GM19239 (cell line): ENCODE measurements around the gene TRIM3.
A peak's percentile ranks its signal among the peaks of the same experiment; 100 is the strongest.
"Not testable (repeated sequence)": the region's sequence is repeated elsewhere in the genome, so short reads cannot be mapped to it uniquely, and the experiment has no call there.

Source experiments
- DNase-seq: peaks from one replicate; pipeline ENCODE4 v3.0.0; 2011; ENCODE audit warnings: low spot score; ENCODE audit not compliant: insufficient read length
- FAIRE-seq: peaks from 2 replicates; lab custom pipeline; 2011; peaks lifted over from hg19 to GRCh38; lab: Jason Lieb, UNC

TRIM3 gene

GRCh38 chr11:6473451-6474412, at the start of gene TRIM3:
TSS of gene TRIM3 (minus strand) at chr11:6473941. CDS start at chr11:6465695, 8,246 bp downstream.
- FAIRE-seq, result no peak

GRCh38 chr11:6523253-6523652, 49.5 kb upstream of the TRIM3 start:
- no peak for DNase-seq
- no peak for FAIRE-seq

More at GRCh38 chr11:6473451-6474412, at the start of gene TRIM3:
- peak; percentile 79 for DNase-seq

- not testable (repeated sequence) for FAIRE-seq, DNase-seq
These were observed 48.2 kb upstream of the TRIM3 start for GRCh38 chr11:6521946-6522345.

DNA sequence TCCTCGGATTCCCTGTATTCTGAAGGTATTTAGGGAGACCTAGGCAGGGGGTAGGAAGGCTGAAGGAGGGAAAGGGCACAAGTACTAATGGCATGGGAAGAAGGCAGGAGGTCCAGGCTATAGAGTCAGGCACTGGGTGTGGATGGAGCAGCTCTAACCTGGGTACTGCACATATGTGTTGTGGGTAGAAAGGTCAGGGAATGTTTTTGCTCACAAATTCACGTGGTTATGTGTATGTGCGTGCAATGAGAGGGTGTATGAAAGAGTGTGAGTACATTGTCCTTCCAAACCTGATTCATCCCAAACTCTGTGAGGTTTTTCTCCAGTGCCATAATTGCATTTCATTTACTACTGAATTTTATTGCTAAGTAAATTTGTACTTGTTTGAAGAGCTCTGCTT, 46.5 kb upstream of the TRIM3 start:
- no peak for FAIRE-seq
- DNase-seq, result no peak

- peak; percentile 31 for FAIRE-seq
These were observed 43.1 kb upstream of the TRIM3 start for GRCh38 chr11:6516865-6517264.

GRCh38 chr11:6505577-6506240, 32.0 kb upstream of the TRIM3 start:
- FAIRE-seq (peak; percentile 94), DNase-seq (no peak)

More at GRCh38 chr11:6516865-6517264, 43.1 kb upstream of the TRIM3 start:
- DNase-seq, result no peak

DNA sequence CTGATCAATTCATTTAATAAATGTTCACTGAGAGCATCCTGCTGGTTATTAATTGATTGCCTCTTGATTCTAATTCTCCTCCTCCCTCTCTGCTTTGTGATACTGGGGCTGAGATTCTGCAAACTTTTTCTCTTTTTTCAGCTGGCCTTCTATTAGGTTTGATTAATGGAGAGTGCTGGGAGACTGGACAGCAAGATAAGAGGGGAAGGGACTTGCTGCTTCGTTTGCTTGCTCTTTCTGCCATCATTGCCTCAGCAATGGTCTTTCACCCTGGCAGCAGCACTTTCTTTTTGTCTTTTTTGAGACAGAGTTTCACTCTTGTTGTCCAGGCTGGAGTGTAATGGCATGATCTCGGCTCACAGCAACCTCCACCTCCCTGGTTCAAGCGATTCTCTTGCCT, 30.4 kb upstream of the TRIM3 start:
- no peak for DNase-seq
- FAIRE-seq, result no peak

DNA sequence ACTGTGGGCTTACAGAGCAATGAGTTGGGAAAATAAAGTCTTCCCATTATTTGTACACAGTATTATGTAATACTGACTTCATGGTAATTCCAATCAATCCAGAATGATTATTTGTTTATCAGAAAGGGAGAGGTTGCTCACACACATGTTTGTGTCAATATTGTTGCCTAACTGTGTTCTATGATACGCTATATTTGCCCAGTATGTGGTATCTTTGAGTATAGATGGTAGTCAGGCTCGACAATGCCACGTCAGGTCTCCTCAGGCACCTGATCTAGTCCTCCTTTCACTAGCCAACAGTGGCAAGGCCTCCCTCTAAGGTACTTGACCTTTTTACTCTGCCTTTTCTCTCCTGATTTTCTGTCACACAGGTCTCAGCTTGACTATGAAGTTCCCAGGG, 28.6 kb upstream of the TRIM3 start:
- FAIRE-seq (no peak), DNase-seq (no peak)

DNA sequence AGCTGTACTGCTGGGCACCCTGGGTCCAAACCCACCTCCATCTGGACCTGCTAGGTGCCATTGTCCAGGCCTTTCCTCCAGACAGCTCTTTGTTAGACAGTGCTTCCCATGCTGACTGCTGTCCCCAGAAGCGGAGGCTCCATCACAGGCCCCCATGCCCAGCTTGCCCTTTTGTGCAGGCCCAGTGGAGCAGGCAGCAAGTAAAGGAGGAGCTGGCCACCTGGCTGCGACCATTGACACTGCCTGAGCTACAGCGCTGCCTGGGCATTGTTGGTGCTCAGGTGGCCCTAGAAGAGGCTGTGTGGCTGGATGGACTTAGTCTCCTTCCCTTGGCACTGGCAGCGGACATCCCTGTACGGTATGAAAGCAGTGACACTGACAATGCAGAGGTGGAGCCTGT, 24.8 kb upstream of the TRIM3 start:
- no peak for FAIRE-seq
- DNase-seq, result no peak

DNA sequence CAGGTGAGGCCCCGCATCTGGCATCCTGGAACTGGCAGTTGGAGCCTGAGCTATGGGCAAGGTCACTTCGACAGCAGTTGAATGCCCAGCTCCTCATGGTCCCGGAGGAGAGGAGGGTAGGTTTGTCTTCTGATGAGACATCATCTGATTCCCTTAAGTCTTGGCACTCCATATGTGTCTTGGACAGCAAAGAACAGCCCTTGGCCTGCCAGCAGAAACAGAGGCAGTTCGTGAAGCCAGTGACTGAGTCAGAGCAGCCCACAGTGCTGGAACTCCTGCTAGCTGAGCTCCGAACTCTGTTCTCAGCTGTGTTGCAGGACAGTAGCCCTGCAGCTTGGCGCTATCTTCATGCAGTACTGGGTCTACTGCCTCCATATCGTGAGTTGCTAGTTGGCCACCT, 24.4 kb upstream of the TRIM3 start:
- no peak for DNase-seq
- FAIRE-seq, result no peak

DNA sequence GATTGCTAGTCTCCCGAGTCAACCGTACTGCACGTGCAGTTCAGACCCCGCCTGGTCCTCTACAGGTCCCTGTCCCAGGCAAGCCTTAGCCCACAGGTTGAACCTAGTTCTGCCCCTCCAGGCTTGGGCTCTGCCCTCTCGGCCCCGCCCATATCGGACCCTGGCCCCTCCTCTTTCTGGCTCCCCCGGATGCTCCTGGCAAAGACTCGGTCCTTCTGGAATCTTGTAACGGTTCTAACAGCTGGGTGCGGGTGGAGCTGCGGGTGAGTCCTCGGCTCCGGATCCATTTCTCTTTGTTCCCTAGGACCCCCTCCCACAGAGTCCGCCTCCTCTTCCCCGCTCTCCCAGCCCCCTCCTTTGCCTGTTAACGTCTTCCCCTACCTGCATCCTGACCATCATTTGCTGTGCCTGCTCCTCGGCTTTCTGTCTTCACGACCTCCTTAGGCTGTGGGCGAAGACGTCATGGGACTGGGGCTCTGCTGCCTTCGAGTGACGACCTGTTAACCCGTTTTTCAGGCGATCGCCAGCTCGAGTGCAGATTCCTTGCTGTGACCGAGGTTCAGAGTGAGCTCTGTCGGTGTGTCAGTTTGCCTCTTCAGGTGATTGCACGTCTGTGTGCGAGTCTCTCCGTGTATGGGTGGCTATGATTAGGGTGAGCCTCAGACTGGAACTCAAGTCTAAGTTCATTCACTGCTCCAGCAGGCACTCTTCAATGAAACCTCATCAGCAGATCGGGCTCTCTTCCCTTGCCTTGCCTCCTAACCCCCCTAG, 23.5 kb upstream of the TRIM3 start, which contains the start of gene DNHD1:
Gene DNHD1 (plus strand): TSS at position 212 of the 771 bp plus-strand sequence. CDS start 936 bp downstream, outside the sequence.
- no peak for FAIRE-seq
- DNase-seq, result no peak

DNA sequence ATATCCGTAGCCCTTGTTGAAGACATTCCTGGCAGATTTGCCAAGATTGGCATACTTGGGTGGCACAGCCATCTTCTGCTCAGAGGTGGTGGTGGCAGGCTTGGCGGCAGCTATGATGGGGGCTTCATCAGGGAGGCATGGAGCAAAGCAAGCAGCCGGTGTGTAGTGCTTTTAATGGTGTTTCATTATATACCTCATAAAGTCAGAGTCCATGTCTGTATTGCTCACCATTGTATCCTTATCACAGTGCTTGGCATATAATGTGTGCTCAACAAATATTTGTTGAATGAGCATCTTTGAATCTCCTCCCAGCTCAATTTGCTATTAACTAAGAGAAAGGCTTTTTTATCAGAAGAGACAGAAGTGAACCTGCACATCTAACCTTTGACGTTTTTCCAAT, 15.6 kb upstream of the TRIM3 start:
- no peak for FAIRE-seq
- no peak for DNase-seq

DNA sequence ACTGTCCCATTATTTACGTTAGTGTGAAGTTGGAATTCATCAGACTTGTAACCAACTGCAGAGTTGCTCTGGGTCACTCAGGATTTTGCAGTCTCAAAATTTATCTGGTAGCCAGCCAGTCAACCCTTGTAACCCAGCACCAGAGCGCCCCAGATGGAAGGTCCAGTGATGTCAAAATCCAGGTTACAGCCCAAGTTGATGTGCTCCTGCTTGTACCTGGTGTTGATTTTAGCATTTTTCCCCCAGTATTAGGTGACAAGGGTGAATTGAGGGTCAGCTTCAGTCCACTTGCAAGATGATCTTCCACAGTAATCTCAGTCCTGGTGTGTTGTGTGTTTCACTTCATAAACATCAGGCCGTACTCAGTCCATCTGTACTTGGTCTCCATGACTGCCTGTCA, 15.1 kb upstream of the TRIM3 start:
- FAIRE-seq, result no peak
- DNase-seq, result no peak

DNA sequence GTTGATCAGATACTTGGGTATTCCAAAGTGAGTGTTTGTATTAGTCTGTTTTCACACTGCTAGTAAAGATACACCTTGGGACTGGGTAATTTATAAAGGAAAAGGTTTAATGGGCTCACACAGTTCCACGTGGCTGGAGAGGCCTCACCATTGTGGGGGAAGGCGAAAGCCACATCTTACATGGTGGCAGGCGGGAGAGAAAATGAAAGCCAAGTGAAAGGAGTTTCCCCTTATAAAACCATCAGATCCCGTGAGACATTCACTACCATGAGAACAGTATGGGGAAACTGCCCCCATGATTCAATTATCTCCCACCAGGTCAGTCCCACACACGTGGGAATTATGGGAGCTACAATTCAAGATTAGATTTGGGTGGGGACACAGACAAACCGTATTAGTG, 14.6 kb upstream of the TRIM3 start:
- FAIRE-seq, result no peak
- DNase-seq, result no peak

DNA sequence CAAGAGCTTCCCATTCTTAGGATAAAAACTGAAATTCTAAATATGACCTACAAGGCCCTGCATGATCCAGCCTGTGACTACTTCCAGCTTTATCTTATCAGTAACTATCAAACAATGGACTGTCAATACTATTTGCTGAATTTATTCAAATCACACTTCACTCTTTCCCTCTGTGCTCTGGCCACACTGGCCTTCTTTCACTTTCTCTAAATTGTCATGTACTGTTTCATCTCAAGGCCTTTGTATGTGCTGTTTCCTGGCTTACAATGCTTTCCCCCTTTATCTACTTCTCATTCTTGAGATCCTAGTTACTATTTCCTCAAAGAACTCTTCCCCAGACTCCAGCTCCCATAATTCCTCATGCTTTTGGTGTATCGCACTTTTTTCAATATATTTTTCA, 13.2 kb upstream of the TRIM3 start:
- DNase-seq (no peak), FAIRE-seq (peak; percentile 47)

DNA sequence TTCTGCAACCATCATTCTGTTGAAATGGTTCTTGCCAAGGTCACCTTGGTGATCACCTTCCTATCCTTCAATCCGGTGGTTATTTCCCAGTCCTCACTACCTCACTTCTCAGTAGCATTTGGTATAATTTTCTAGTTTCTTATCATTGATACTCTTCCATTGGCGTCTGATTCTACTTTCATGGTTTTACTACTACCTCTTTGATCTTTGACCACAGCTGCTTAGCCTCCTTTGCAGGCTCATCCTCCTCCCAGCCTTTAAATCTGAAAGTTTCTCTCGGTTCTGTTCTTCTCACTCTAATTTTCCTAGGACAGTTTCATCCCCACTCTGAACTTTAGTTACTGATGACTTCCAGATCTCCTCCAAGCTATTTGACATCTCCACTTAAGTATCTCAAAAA, 12.5 kb upstream of the TRIM3 start:
- FAIRE-seq (no peak), DNase-seq (no peak)

GRCh38 chr11:6485661-6486060, 11.9 kb upstream of the TRIM3 start:
- no peak for DNase-seq
- FAIRE-seq, result no peak

DNA sequence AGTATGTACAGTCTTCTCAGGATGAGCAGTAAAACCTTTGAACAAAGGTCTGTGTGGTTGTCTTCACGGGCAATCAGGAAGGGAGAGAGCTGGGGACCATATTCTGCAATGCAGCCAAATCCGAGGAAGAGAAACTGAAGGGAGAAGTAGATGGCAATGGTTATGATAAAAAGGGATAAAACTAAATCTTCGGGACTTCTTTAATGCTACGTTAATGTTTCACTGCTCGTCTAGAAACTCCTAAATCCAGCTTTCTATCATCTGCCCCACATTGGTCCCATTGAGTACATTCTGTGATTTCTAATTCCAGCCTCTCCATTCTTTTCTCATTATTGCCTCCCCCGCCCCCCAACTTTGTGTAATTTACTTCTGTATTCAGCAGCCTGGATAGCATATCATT, 9.3 kb upstream of the TRIM3 start:
- DNase-seq, result no peak
- no peak for FAIRE-seq

DNA sequence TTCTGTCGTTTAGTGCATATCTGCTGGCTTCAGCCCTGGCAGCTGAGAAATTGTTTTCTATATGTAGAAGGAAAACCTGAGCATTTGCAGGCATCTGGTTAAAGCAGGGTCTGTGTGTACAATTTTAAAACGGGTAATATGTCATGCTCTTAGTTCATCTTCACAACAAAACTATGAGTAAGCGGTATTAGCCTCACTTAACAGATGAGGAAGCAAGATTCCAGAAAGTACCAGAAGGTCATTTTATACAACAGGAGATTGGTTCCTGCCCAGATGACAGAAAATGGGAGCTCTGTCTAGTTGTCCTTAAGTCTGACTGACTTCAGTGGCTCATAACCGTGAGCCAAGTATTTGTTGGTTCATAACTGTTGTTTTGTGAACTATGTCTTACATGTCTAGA, 8.7 kb upstream of the TRIM3 start:
- no peak for FAIRE-seq
- no peak for DNase-seq

DNA sequence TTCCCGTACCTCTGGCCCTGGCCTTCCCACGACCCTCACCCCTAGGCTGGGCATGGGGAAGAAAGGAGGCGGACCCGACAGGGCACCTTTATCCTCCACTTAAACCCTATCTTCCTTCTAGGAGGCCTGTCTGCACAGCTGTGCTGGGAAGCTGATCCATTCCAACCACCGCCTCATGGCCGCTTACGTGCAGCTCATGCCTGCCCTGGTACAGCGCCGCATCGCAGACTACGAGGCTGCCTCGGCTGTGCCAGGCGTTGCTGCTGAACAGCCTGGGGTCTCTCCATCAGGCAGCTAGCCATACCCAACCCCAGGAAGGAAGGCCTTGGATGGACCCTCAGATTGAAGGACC, 8.2 kb upstream of the TRIM3 start:
- no peak for DNase-seq
- FAIRE-seq, result no peak
